ENCODE measurements around the gene USP48.
A peak's percentile ranks its signal among the peaks of the same experiment; 100 is the strongest.

Gene USP48

DNA sequence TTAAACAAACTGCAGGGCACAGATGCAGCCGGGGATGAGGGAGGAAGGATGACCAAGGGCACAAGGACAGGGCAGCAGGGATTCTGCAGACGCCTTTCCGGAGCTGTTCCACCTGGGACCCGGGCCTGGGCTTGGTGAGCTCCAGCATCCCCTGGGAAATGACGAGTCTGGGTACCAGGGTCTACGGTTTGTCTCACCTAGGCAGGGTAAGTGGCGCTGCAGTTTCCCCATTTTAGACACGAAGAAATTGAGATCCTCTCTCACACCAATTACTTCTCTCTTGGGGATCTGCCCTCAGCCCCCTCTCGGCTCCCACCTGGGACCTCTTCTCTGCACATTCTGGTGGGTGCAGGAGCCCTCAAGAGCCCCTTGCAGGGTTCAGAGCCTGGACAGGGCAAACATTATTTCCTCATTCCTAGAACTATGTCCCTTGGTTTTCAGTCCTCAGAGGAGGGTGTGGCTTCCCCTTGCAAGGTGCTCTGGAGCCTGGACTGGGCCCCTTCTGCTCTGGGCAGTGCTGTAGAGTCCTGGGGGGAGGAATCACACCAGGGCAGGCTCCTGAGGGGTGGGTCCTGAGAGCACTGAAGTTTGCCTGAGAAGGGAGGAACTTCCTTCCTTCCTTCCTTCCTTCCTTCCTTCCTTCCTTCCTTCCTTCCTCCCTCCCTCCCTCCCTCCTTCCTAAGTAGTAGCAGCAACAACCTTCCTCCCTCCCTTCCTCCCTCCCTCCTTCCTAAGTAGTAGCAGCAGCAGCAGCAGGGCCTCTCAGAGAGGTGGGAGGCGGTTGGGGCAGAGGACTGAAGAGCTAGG lies 129.8 kb downstream of the USP48 start:
- DNase-seq (ENCODE audit: low spot score) = no peak

DNA sequence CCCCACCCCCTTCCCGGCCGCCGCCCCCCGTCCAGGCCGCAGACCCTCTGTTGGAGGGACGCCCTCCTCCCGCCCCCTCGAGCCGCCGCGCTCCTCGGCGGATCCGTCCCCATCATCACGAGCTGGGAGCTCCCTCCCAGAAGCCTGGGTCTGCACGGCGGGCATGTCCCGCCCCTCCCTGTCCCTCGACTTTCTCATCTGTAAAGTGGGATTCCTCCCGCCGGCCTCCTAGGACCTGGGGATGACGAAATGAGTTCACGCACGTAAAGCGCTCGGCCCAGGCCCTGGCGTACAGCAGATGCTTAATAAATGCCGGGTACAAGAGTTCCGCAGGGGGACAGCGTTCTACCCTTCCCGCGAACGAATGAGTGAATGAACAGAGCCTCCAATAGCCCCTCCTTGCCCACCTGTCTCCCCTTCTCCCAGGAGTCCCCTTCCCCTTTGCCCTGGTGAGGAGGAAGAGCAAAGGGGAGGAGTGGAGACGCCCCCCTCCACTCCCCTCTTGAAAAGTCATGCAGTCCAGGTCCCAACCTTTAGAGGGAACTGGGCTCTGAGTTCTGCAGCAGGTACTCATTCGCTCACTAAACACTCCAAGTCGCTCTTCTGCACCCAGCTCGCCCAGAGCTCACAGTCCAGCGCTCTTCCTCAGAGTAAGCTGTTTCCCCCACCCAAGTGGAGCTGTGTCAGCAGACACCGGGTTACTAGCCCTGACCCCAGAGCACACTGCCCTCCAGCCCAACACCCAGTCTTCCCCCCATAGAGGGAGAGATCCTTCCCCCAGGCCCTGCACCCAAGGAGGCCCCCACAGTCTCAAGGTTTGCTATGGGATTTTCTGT lies 130.6 kb downstream of the USP48 start:
- no peak for DNase-seq (ENCODE audit: low spot score)

GRCh38 chr1:21651214-21652042 lies 131.5 kb downstream of the USP48 start:
- no peak for DNase-seq (ENCODE audit: low spot score)

DNA sequence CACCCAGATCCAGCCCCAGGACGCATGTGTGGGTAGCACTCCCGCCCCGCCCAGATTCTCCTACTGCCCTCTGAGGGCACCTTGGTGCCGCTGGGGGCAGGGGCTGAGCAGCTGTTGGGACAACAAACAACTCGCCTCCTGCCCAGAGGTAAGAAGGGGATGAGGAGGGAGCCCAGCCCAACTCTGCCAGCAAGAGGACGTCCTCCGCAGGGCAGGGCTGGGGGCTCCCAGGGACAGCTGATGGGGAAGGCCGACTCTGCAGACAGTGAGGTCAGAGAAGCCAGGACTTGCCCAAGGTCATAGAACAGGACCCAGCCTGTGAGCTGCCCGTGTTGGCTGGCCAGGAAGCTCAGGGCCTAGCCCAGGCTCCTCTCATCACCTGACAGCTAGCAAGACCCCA lies 132.5 kb downstream of the USP48 start:
- DNase-seq (ENCODE audit: low spot score) = no peak

DNA sequence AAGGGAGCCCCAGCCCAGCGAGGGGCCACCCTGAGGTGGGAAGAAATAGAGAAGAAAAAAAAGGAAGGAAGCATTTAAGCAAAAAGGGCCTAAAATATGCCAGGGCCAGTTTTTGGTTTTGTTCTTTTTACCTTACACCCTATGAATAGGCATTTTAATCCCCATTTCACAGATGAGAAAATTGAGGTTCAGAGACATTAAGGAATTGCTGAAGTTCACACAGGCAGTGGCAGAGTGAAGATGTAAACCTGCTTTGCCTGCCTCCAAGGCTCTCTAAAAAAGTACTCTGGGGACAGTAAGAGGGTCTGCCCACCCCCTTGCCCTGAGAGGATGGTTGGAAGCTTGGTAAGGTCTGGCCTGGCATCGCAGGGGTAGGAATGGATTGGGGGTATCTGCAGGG lies 133.6 kb downstream of the USP48 start:
- no peak for DNase-seq (ENCODE audit: low spot score)

- no peak for DNase-seq (ENCODE audit: low spot score)
Observed at GRCh38 chr1:21648791-21649190, 134.2 kb downstream of the USP48 start.

- no peak for DNase-seq (ENCODE audit: low spot score)
Observed at GRCh38 chr1:21648352-21648730, 134.6 kb downstream of the USP48 start.

DNA sequence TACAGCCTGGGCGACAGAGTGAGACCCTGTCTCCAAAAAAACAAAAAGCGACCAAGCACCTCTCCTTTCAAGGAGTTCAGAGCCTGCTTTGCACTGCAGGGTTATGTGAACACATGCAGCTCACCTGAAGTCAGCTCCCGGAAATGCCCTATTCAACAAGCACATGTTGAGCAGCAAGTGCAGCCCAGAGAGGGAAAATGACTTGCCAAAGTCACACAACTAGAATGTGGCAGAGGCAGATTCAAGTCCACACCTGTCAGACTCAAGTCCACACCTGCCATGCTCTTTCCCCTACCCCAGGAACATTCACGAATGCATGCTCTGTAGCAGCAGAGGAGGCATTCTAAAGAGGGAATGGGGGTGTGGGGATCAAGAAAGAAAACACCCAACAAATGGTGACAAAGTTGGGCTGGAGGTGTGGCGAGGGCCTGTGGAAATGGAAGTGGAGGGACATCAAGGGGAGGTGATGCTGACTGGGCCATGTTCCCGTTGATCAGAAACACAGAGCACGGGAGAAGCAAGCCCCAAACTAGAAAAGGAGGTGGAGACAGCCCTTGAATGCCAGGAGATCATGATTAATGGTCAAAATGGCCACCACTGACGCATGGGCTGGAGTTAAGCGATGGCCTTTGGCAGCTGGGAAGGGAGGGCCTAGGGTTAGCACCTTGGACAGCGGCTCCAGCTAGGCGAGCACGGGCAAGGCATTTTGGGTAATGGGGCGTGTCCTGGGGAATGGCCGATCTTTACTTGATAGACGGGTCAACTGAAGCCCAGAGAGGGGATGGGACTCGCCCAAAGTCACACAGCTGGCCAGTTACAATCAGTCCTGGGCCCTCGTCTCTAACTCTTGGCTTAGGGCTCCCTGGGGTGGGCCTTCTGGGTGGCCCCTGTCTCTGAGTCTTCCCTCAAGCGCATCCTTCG lies 135.3 kb downstream of the USP48 start:
- DNase-seq (ENCODE audit: low spot score) = peak; percentile 82

DNA sequence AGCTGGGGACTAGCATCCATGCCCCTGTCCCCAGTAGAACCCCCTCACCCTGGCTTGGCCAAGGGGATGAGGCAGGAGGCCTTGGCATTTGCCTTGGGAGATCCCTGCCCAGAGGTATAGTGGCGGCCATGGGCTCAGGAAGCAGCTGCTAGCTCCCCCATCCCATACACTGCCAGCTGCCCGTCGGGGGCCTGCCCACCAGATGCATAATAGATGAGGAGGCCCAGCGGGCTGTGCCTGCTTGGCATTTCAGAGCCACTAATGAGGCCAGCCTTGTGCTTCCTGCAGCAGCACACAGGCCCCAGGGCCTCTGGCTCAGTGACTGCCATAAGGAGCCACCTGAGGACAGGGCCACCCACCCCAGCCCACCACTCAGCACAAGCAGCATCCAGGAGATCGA lies 137.4 kb downstream of the USP48 start:
- DNase-seq (ENCODE audit: low spot score) = no peak

DNA sequence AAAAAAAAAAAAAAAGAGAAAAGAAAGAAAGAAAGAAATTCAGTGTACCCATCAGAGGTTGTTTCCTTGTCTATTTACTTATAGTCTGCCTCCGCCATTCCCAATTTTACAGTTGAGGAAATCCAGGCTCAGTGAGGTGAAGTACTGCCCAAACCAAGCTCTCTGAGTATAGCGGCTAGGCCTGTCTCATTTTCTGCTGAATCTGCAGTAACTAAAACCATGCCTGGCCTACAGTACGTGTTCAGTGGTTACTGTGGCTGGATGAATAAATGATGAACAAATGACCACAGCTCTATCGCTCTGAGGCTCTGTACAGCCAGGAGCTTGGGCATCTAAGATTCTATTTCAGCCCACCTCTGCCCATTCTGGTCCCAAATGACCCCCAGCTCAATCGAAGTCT lies 138.0 kb downstream of the USP48 start:
- DNase-seq (ENCODE audit: low spot score) = no peak

DNA sequence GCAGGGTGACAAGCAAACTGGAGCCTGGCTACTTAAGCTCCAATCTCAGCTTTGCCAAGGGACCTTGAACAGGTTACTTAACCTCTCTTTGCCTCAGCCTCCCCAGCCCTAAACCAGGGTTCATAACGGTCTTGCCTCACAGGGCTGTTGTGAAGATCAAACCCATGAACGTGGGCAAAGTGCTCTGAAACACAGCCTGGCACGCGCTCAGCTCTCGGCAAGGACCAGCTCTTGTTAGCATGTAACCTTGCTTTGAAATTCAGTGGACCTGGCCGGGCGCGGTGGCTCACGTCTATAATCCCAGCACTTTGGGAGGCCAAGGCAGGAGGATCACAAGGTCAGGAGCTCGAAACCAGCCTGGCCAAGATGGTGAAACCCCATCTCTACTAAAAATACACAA lies 138.6 kb downstream of the USP48 start:
- DNase-seq (ENCODE audit: low spot score) = no peak

DNA sequence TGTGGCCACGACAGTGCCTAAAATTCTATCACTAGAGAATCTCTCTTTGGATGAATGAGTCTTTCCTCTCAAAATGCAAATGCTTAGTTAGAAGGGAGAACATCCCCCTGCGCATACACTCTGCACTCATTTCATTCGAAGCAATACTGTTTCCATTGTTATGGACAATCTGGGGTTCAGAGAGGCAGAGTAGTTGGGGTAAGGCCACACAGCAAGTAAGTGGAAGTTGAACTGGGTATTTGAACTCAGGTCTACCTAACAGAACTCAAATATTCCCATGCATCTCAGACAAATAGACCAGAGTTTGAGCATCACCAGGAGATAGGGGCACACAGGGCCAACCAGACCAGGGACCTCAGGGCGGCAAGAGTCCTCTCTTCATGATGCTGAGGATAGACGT lies 139.3 kb downstream of the USP48 start:
- no peak for DNase-seq (ENCODE audit: low spot score)

DNA sequence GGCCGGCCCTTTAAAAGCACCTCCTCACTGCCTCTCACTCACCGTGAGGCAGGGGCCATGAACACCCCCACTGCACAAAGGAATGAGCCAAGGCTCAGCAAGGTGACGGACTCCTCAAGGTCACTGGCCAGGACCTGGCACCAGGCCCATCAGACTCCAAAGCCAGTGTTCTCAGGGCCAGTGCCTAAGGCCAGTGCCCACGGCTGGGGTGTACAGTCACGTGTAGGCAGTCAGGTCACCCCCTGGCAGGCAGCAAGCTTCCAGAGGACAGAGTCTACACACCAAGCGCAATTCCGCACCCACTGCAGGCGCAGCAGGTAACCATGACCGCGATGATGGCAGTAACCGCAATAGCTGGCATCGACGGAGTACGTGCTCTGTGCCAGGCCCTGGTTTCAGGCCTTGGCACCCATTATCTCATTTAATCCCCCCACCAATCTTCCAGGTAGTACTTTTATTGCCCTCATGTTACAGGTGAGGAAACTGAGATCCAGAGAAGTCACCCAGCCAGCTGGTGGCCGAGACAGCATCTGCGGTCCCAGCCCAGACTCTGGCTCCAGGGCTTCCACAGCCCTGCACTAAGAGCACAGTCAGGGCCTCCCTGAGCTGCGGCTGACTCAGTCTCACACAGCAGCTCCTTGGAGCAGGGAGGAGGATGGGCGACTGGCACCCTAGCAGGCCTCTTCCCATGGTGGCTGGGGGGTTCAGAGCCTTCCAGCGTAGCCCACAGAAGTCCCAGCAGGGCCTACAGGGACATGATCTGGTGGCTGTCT lies 140.8 kb downstream of the USP48 start:
- DNase-seq (ENCODE audit: low spot score) = no peak

DNA sequence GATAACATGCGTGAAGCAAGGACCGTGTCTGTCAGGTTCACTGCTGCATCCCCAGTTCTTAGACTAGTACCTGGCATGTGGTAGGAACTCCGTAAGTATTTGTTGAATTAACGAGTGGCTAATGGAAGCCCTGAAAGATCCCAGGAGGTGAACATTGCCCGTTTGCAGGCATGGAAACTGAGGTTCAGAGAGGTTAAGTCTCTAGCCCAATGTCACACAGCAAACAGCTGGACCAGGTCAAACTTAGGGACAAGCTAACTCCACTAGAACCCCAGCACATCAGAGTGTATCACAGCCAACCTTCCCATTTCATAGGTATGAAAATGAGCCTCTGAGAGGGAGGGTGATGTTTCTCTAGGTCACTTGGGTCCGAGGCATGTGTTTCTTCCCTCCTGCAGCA lies 141.4 kb downstream of the USP48 start:
- no peak for DNase-seq (ENCODE audit: low spot score)

DNA sequence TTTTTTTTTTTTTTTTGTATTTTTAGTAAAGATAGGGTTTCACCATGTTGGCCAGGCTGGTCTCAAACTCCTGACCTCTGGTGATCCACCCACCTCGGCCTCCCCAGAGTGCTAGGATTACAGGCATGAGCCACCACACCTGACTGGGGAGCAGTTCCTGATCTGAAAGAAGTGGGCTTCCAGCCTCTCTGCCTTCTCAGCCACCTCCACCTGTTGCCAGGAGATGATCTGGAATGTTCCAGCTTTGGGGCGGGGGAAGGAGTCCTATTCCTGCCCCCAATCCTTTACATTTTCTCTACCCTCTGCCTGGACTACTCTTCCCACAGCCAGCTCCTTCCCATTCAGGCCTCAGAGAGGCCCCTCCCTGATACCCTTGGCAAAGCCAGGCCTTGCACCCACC lies 141.9 kb downstream of the USP48 start:
- no peak for DNase-seq (ENCODE audit: low spot score)

- DNase-seq (ENCODE audit: low spot score) = no peak
Observed at GRCh38 chr1:21640653-21641052, 142.3 kb downstream of the USP48 start.

GRCh38 chr1:21639594-21640041 lies 143.3 kb downstream of the USP48 start:
- DNase-seq (ENCODE audit: low spot score) = no peak

GRCh38 chr1:21638531-21639341 lies 144.2 kb downstream of the USP48 start:
- DNase-seq (ENCODE audit: low spot score) = no peak

DNA sequence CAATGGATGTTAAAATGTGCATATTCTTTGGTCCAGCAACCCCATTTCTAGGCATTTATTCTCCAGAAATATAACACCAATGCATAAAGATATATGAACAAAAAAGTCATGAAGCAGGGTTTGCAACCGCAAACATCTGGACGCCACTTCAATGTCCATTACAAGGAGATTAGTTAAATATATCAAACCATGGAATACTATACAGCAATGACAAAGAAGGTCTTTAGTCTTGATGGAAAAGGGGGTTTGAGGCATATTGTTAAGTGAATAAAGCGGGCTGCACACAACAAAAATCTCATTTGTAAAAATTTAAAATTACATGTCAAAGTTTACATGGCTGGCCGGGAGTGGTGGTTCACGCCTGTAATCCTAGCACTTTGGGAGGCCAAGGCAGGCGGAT lies 145.4 kb downstream of the USP48 start:
- no peak for DNase-seq (ENCODE audit: low spot score)

GRCh38 chr1:21636029-21636428 lies 146.9 kb downstream of the USP48 start:
- DNase-seq (ENCODE audit: low spot score) = no peak
